ENCODE data around the gene SLC36A1.

Gene SLC36A1

DNA sequence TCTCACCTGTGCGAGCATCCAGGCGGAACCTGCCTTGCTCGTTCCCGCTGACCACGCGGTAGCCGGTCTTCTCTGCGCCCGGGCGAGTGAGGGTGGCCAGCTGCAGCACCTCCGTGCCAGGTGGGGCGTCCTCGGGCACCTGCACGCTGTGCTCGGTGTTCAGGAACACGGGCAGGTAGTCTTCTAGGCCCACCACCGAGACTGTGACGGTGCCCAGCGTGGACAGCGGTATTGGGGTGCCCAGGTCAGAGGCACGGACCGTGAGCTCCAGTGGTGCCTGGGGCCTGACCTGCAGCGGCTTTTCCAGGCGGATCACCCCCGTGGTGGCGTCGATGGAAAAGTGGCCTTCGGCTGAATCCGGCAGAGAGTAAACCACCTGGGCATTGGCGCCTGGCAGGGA, 84.2 kb downstream of the SLC36A1 start:
- H3K4me3 ChIP-seq (ENCODE audit: low read length), result no peak overlapping the region
- TF ChIP-seq, protein P1, sequence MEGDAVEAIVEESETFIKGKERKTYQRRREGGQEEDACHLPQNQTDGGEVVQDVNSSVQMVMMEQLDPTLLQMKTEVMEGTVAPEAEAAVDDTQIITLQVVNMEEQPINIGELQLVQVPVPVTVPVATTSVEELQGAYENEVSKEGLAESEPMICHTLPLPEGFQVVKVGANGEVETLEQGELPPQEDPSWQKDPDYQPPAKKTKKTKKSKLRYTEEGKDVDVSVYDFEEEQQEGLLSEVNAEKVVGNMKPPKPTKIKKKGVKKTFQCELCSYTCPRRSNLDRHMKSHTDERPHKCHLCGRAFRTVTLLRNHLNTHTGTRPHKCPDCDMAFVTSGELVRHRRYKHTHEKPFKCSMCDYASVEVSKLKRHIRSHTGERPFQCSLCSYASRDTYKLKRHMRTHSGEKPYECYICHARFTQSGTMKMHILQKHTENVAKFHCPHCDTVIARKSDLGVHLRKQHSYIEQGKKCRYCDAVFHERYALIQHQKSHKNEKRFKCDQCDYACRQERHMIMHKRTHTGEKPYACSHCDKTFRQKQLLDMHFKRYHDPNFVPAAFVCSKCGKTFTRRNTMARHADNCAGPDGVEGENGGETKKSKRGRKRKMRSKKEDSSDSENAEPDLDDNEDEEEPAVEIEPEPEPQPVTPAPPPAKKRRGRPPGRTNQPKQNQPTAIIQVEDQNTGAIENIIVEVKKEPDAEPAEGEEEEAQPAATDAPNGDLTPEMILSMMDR (conservative IDR thresholded peaks at IDR 0.05; ENCODE audit: low read depth, low read length), result no peak
- no peak for DNase-seq (ENCODE audit: low read depth)

DNA sequence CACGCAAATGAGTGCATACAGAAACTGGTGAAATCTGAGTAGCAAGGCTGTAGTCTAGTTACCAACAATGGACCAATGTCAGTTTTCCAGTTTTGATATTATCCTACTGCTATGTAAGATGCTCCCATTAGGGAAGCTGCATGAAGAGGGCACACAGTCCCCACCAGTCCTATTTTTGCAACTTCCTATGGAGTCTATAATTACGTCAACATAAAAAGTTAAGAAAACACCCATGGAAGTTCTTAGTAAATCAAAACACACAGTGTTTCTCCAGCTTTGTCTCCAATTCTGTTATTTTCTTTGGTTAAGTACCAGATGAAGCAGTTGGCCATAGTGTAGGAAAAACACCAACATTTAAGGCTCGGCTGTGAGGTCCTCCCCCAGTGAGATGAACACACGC, 85.0 kb downstream of the SLC36A1 start:
- no peak for DNase-seq (ENCODE audit: low read depth)
- TF ChIP-seq, protein P1 (conservative IDR thresholded peaks at IDR 0.05; ENCODE audit: low read depth, low read length), result no peak
- H3K4me3 ChIP-seq (ENCODE audit: low read length), result no peak overlapping the region

DNA sequence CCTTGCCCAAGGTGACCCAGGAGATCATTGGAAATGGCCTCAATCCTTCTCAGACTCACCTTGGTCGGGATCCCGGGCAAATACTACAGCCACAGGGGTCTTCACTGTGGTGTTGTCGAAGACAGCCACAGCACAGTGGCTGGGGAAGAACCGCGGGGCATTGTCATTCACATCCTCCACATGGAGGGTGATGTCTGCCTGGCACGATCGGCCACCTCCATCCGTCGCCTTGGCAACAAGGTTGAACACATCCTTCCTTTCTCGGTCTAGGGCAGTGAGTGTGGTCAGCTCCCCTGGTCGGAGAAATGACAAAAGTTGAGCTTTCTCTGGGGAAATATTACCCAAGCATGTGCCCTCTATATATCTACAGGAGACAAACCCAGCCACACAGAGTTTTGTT, 86.9 kb downstream of the SLC36A1 start:
- DNase-seq (ENCODE audit: low read depth), result no peak
- TF ChIP-seq, protein P1 (conservative IDR thresholded peaks at IDR 0.05; ENCODE audit: low read depth, low read length), result no peak

DNA sequence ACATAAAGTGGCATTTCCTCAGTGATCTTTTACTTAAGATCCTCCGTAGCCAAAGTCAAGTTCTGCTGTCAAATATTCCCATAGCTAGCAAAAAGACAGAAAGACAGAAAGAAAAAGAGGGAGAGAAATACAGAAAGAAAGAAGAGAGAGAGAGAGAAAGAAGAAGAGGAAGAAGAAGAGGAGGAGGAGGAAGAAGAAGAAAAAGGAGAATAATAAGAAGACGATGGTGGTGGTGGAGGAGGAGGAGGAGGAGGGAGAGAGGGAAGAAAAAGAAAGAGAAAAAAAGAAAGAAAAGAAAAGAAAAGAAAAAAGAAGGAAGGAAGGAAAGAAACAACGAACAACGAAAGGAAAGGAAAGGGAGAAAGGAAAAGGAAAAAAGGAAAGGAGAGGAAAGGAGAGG, 89.6 kb downstream of the SLC36A1 start:
- TF ChIP-seq, protein P1 (conservative IDR thresholded peaks at IDR 0.05; ENCODE audit: low read depth, low read length), result no peak
- no peak for DNase-seq (ENCODE audit: low read depth)
- no peak overlapping the region for H3K4me3 ChIP-seq (ENCODE audit: low read length)

More for the DNA sequence above, 86.9 kb downstream of the SLC36A1 start:
- H3K4me3 ChIP-seq (ENCODE audit: low read length), result no peak overlapping the region

DNA sequence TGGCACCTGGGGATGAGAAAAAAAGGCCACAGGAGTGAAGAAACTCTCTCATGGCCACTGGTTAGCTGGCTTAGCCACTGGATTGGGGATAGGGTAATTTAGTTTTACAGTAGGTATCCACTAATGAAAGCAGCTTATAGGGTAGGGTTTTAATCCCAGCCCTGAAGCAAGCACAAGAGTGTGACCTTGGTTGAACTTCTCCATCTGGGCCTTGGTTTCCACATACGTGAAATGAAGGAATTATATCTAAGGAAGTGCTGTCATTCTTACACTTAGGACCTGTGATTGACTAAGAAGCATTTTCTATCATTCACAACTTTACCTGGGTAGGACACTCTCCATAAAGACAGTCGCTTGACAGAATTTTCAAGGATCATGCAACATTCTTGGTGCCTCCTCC, 94.2 kb downstream of the SLC36A1 start:
- no peak overlapping the region for H3K4me3 ChIP-seq (ENCODE audit: low read length)
- DNase-seq (ENCODE audit: low read depth), result no peak
- TF ChIP-seq, protein P1 (conservative IDR thresholded peaks at IDR 0.05; ENCODE audit: low read depth, low read length), result no peak
